GM21381 (cell line): ENCODE data around the gene FAM163B.

ENCODE experiments used
- ATAC-seq: cut with Tn5 transposase; IDR thresholded peaks from one replicate; pipeline ENCODE4 v1.9.1; 2021; ENCODE audit warnings: mild to moderate bottlenecking, moderate library complexity; ENCODE audit not compliant: unreplicated experiment

The FAM163B gene

GRCh38 chr9:133553123-133553522, 56.1 kb downstream of the FAM163B start:
- ATAC-seq = no peak

DNA sequence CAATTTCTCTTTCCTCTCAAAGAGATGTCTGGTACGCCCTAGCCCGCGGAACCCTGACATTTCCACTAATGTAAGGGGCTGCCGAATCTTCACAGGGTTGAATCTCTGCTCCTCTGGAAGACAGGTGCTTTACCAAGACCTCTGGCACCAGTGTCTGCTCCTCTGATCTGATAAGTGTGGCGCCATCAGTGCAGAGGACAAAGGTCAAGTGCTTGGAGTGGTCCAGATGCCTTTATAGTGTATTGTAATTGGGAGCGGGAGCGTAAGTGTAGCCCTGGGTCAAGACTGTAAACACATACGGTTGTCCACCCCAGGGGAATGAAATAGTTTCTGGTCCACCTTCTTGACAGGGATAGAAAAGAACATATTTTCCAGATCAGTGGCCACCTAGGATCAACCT, 57.0 kb downstream of the FAM163B start:
- no peak for ATAC-seq

GRCh38 chr9:133551446-133551845, 57.7 kb downstream of the FAM163B start:
- ATAC-seq = no peak

DNA sequence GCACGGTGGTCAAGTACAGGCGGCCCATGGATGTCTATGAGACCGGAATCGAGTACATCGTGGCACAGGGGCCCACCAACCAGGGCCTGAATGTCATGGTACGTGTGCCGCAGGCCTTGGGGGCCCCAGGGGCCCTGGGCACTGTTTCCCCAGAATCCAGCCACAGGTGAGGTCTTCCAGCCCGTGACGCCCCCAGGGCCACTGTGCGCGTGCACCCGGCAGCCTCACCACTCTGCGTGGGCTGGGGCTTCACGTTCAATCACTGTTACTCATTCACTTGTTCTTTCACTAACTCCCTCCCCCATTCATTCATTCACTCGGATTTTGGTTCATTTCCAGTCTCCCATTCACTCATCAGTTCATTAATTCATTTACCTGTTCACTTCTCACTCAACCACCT, 62.1 kb downstream of the FAM163B start:
- no peak for ATAC-seq

GRCh38 chr9:133546287-133546680, 62.9 kb downstream of the FAM163B start:
- no peak for ATAC-seq

- ATAC-seq = no peak
Observed at GRCh38 chr9:133545494-133546286, 63.5 kb downstream of the FAM163B start.

DNA sequence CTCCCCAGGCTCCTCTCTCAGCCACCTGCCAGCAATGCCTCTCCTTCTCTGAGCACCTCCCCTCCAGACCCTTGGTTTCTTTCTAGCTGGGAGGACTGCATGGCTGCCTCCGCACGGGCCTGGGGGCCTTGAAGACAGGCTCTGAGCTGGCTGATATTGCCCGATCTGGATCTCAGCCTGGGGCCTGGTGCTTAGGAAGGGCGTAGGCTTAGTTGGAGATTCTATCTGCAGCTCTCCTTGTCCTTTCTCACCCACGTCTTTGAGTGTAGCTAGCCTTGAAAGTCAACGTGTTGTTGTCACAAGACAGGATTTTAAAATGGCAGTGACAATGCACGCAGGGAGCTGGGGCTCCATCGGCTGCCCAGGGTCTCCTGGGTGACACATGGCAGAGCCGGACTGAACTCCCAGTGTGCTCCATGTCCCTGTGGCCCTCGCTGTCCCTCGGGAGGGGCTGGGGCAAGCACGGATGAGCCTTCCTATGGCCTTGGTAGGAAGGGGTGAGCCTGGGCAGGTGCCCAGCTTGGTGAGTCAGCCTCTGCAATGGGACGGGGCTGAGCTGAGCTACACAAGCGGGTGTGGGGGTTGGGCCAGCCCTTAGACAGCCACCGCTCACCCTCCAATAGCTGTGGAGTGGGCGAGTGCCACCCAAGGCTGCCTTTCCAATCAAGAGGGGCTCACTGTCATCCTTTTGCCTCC, 65.3 kb downstream of the FAM163B start:
- no peak for ATAC-seq

DNA sequence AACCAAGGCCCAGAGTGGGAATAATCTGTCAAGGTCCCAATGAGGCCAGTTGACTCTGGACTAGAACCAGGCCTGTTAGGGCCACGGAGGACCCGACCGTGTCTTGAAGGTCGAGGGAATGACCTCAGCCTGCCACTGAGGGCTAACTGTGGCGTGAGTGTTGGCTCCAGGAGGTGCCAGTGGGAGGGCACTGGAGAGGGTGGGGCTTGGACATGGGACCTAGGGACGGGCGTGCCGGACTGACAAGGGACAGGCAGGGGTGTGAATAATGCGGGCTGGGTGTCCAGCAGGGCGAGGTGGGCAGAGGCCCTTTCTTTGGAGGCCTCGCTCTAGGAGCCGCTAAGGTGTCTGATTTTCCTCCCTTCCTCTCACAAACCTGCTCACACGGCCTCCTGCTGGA, 67.2 kb downstream of the FAM163B start:
- ATAC-seq = no peak

- no peak for ATAC-seq
Observed at GRCh38 chr9:133540698-133541025, 68.5 kb downstream of the FAM163B start.

DNA sequence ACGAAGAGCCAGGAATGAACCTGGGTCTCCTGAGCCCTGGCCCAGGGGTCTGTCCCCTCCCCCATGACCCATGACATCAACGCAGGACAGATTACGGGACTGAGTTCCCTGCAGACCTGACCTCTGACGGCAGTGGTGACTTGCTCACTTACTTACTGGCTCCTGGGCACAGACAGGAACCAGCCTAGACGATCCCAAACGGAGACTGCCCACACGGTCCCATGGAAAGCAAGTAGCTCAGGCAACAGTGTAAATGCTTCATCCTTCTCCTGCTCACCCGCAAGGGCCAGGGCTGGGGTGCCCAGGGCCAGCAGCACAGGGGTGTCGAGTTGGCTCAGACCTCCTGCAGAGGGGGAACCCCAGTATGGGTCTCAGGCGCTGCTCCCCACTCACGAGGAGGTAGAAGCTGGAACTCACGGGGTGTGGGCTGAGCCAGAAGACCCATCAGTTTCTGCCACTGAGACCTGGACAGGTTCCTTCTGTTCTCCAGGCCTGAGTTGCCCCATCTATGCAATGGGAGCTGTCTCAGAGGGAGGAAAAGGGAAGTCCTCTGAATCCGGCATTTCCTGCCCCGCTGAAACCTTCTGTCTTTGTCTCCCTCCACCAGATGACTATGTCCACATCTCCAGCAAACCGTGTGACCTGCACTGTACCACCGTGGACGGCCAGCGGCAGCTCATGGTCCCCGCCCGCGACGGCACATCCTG, 69.0 kb downstream of the FAM163B start:
- ATAC-seq = no peak

- ATAC-seq = no peak
Observed at GRCh38 chr9:133538851-133539833, 70.0 kb downstream of the FAM163B start.

DNA sequence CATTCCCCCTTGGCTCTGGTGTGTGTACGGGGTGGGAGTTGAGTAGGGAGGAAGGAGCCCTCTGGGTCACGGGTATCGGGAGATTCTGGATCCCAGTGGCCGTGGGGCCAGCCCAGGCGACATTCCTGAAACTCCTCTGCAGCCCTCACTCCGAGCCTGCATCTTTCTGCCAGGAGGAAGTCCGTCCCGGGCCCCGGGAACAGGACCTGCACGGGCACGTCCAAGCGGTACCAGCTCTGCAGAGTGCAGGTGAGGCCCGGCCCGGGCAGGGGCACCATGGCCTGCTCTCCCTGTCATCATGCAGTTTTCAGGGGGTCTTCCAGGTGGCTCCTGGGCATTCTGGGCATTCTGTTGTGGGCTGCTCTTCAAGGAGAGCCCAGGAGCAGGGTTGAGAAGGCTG, 71.0 kb downstream of the FAM163B start:
- no peak for ATAC-seq

DNA sequence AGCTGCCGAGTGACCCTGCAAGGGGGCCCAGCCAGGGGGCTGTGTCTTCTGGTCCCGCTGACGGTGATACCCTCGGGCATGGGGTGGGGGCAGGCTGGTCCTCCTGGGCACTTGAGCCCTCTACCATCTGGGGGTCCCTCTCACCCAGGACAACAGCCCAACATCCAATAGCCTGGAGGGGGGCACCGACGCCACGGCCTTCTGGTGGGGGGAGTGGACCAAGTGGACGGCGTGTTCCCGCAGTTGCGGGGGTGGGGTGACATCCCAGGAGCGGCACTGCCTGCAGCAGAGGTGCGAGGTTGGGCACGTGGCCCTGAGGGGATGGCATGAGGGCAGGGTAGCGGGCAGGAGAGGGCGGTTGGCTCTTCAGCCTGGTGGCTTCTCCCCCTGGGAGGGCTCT, 71.9 kb downstream of the FAM163B start:
- no peak for ATAC-seq

- ATAC-seq = no peak
Observed at GRCh38 chr9:133536536-133536935, 72.7 kb downstream of the FAM163B start.

DNA sequence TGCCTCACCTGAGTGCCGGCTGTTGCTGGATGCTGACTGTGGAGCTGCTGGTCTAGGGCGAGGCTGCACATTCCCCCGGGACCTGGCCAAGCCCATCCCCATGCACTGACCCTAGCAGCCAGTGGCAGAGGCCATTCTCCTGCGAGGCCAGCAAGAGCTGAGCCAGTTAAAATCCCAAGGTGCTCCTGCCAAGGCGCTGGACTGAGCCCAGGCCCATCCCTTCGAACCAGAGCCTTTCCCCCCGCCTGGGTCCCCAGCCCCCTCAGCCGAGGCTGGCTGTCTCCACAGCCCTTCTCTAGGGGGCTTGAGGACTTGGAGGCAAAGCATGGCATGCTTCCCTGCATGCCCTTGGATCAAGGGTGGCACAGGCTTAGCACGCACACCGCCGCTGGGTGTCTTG, 73.1 kb downstream of the FAM163B start:
- ATAC-seq = no peak

- no peak for ATAC-seq
Observed at GRCh38 chr9:133535306-133535877, 73.8 kb downstream of the FAM163B start.

DNA sequence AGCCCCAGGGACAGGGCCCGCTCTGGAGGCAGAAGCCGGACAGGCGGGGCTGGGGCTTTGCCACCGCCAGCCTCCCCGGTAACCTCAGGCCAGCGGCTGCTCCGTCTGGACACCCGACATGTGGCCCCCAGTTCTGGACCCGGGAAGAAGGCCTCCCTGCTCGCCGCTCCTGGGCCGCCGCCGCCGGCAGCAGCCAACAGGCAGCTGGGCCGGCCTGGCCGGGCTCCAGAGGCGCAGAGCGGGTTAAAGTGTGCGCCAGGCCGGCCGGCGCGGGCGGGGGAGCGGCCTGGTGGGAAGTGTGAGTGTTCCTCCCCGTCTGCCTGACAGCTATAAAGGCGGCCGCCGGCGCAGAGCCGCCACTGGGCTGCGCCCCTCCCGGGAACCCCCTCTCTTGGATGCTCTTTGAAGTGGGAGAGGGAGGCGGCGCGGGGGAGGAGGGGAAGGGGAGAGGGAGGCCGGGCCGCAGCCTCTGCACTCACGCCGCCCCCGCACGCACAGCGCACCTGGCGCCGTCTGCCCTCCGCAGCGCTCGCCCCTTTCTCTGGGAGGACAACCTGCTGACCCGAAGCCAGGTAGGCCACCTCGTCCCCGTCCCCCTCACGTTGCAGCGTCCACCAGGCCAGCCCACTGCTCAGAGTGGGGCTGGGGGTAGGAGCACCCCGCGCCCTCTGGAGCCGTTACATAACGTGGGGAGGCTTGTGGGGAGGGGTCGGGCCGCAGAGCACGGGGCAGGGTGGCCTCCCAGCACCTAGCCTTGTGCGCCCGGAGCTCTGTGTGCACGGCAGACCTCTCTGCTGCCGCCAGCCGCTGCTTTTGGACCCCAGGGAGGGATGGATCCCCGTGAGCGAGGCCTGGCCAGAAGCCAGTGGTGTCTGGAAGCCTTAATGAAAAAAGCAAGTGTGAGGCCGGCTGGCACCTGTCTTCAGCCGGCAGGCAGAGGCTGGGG, 74.6 kb downstream of the FAM163B start, which contains the start of gene ADAMTSL2:
Gene ADAMTSL2, plus strand, starts transcription at position 359 of the 946 bp plus-strand sequence. CDS start 2,009 bp downstream, outside the sequence.
- no peak for ATAC-seq

DNA sequence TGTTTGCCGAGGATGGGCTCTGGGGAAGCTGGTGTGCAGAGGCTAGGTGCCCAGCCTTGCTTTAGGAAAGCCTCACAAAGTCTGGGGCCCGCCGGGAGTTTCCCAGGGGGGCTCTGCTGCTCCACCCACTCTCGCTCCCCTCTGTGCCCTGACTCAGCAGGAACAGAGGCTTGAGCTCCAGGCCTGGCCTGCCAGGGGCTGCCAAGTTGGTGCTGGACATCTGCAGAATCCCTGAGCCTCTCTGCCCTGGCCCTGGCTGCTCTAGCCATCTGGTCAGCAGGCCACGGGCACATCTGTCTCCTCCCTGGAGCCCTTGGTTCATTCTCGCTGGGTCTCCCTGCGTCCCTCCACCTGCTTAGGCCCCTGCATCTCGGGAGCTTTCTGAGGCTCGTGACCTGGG, 75.3 kb downstream of the FAM163B start:
- ATAC-seq = no peak
